Thoracic aorta (tissue), 2 donors: ENCODE results near the gene TXNRD2. TPM values are rescaled to one million over a fixed set of nuclear protein-coding genes. Genes with fewer than 3 reads are reported as not detected.

Experiments used
- ATAC-seq: fragments of 150-250 bp; one replicate; pipeline ENCODE4 v1.8.0; 2017; ENCODE audit warnings: low read depth; ENCODE audit not compliant: insufficient number of reproducible peaks, low FRiP score
- DNase-seq: peaks from one replicate; pipeline ENCODE4 v3.0.0-alpha.2; 2020; ENCODE audit warnings: low spot score
- H3K27ac ChIP-seq, 2 donors: fragments of 200-600 bp; sonication (generic); 1 replicate in 1 of 2; 2 replicates in 1 of 2; pipeline ENCODE4 v1.5.1; 2016; ENCODE audit warnings: mild to moderate bottlenecking in 2 of 2, moderate library complexity in 2 of 2
- H3K27me3 ChIP-seq: fragments of 200-600 bp; sonication (generic); replicated peaks from 2 replicates; pipeline ENCODE4 v1.6.0; 2016; ENCODE audit warnings: mild to moderate bottlenecking; ENCODE audit not compliant: insufficient read depth
- H3K36me3 ChIP-seq: fragments of 200-600 bp; sonication (generic); one replicate; pipeline ENCODE4 v1.5.1; 2016
- H3K4me1 ChIP-seq, 2 donors: fragments of 200-600 bp; sonication (generic); 1 replicate in 1 of 2; 2 replicates in 1 of 2; pipeline versions ENCODE4 v1.5.1 to v1.6.0; 2016; ENCODE audit warnings: low read depth in 2 of 2, mild to moderate bottlenecking in 1 of 2; ENCODE audit not compliant: control insufficient read depth in 1 of 2
- H3K4me3 ChIP-seq: fragments of 200-600 bp; sonication (generic); 2 replicates; pipeline ENCODE4 v1.5.1; 2016; ENCODE audit warnings: mild to moderate bottlenecking
- H3K9me3 ChIP-seq: fragments of 200-600 bp; sonication (generic); 2 replicates; pipeline ENCODE4 v1.5.1; 2016
- total RNA-seq, 2 donors: library from RNA; depleted of rRNA; stranded (reverse); fragments of >200 nt; gene quantifications; one replicate each; pipeline versions ENCODE4 v1.1.0 to v1.2.3, GENCODE V29; 2016
- TF ChIP-seq, protein P1 (sequence below): fragments of 200-600 bp; sonication (generic); IDR thresholded peaks from one replicate; pipeline ENCODE4 v1.5.1; 2019; ENCODE audit warnings: antibody characterized with exemption

Gene TXNRD2
- total RNA-seq, 2 donors from 2014 or later: 27.4 to 37.6 TPM

DNA sequence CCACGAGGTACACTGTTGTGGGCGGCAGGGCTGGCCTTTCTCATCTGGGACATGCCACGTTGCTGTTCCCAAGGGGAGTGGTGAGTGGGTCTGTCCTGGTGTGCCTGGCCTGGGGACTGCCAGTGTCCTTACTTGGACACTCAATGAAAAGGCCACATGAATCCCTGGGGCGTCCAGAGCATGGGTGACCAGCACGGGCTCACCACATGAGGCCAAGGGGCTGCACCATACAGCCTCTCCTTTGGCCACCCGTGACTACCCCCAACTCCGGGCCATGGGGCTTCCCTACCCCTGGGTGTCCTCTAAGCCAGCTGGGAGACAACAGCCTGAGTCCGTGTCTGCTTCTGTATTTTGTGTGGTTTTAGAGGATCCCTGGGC, 20.2 kb upstream of the TXNRD2 start:
- ATAC-seq (no peak), DNase-seq (no peak)
- no peaks in the 10 kb centered on the region for H3K27me3 ChIP-seq
- H3K9me3 ChIP-seq: no peaks in the 10 kb centered on the region
- H3K4me1 ChIP-seq: peaks cover 5 to 27% of the 10 kb centered on the region in 2 donors
- no peak overlapping the region for H3K4me3 ChIP-seq
- TF ChIP-seq, protein P1, sequence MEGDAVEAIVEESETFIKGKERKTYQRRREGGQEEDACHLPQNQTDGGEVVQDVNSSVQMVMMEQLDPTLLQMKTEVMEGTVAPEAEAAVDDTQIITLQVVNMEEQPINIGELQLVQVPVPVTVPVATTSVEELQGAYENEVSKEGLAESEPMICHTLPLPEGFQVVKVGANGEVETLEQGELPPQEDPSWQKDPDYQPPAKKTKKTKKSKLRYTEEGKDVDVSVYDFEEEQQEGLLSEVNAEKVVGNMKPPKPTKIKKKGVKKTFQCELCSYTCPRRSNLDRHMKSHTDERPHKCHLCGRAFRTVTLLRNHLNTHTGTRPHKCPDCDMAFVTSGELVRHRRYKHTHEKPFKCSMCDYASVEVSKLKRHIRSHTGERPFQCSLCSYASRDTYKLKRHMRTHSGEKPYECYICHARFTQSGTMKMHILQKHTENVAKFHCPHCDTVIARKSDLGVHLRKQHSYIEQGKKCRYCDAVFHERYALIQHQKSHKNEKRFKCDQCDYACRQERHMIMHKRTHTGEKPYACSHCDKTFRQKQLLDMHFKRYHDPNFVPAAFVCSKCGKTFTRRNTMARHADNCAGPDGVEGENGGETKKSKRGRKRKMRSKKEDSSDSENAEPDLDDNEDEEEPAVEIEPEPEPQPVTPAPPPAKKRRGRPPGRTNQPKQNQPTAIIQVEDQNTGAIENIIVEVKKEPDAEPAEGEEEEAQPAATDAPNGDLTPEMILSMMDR: no peak
- no peak overlapping the region for H3K27ac ChIP-seq
- H3K36me3 ChIP-seq: peaks cover 18% of the 10 kb centered on the region

GRCh38 chr22:19961201-19961580, 19.6 kb upstream of the TXNRD2 start:
- TF ChIP-seq, protein P1: no peak
- H3K27ac ChIP-seq: no peak overlapping the region
- no peak for ATAC-seq

DNA sequence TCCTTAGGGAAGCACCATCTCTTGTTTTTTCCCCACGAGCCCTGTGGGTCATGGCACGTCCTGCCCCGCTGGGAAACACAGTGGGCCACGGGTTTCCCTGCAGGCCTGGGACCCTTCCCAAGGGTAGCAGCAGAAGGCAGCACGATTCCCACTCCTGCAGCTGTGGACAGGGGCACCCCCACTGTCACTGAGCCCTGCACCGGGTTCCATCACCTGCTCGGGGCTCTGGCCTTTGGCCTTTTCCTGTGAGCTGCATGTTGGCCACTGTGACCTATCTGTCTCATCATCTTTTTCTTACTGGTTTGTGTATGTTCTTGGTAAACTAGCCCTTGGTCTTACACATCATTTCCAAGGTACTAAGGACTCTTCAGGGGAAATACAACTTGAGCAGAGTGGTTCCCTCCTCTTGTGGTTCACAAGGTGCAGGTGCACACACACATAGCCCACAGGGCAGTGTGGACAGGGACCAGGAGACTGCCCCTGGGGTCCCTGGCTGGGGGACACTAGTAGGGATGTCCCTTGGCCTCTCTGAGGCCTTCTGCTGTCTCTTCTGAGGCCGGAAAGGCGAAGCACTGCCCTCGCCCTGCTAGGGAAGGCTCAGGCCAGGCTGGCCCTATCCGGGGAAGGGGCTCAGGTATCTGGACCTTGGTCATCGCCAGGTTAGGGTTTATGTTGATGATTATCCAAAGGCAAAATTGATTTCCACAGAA, 19.0 kb upstream of the TXNRD2 start:
- peaks cover 5 to 27% of the 10 kb centered on the region in 2 donors for H3K4me1 ChIP-seq
- H3K27me3 ChIP-seq: no peaks in the 10 kb centered on the region
- DNase-seq (no peak), ATAC-seq (no peak)
- peaks cover 15% of the 10 kb centered on the region for H3K36me3 ChIP-seq
- TF ChIP-seq, protein P1: no peak
- no peak overlapping the region for H3K4me3 ChIP-seq
- no peaks in the 10 kb centered on the region for H3K9me3 ChIP-seq
- H3K27ac ChIP-seq: no peak overlapping the region

More at GRCh38 chr22:19961201-19961580, 19.6 kb upstream of the TXNRD2 start:
- Histone ChIP-seq H3K9me3 (no peaks in the 10 kb centered on the region), H3K4me3 (no peak overlapping the region), H3K4me1 (peaks cover 5 to 27% of the 10 kb centered on the region in 2 donors), H3K36me3 (peaks cover 15% of the 10 kb centered on the region), H3K27me3 (no peaks in the 10 kb centered on the region)
- no peak for DNase-seq

DNA sequence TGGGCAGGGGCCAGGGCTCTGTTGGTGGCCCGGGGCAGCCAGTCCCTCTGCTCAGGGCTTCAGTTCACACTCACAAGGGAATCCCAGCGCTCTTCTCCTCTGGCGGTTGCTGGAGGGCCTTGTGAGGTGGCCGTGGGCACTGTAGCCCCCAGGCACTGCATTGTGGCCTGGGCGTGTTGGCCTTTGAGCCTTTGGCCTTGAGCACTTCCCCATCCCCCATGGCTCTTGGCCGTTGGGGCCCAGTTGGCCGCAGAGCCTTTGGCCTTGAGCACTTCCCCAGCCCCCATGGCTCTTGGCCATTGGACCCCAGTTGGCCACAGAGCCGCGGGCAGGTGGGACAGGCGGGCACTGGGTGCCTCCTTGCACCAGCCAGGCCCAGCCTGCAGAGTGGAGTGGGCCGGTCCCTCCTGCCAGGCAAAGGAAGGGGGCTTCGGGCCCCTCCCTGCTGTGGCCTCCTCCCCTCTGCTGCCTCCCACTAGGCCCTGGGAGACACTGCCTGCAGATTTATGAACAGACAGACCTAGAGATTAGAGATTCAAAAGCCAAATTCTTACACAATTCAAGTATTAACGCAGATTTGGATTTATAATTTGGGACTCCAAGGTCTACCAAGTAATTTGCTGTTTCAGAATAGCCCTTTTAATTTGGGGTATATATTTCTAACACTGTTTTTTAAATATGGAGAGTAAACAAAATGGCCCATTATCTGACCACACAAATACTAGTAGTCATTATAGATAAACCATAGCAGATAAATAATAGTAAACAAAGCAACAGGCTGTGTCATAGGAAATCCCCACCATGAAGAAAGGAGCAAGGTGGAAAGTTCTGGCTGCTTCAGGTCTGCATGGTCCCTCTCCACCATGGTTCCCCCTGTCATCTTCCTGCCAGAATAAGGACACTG, 18.2 kb upstream of the TXNRD2 start:
- H3K4me1 ChIP-seq: peaks cover 5 to 27% of the 10 kb centered on the region in 2 donors
- H3K27ac ChIP-seq: peak overlapping the region in 1 of 2 donors; percentile 63
- ATAC-seq: no peak
- H3K4me3 ChIP-seq: peak overlapping the region; percentile 64
- no peaks in the 10 kb centered on the region for H3K9me3 ChIP-seq
- no peak for DNase-seq
- H3K27me3 ChIP-seq: no peaks in the 10 kb centered on the region
- TF ChIP-seq, protein P1: no peak
- H3K36me3 ChIP-seq: peaks cover 13% of the 10 kb centered on the region

GRCh38 chr22:19959043-19959586, 17.5 kb upstream of the TXNRD2 start:
- TF ChIP-seq, protein P1: no peak
- DNase-seq (peak; percentile 59), ATAC-seq (no peak)
- peak overlapping the region; percentile 35 to 63 for H3K27ac ChIP-seq
- H3K4me1 ChIP-seq: peaks cover 6 to 29% of the 10 kb centered on the region in 2 donors
- no peaks in the 10 kb centered on the region for H3K9me3 ChIP-seq
- H3K36me3 ChIP-seq: peaks cover 9% of the 10 kb centered on the region
- H3K4me3 ChIP-seq: peak overlapping the region; percentile 64
- H3K27me3 ChIP-seq: no peaks in the 10 kb centered on the region
